Measurements from ENCODE around the gene TLE1.

The TLE1 gene

GRCh38 chr9:81656871-81657337, 32.4 kb downstream of the TLE1 start:
- Histone ChIP-seq H2AFZ (ENCODE audit: low read length) (no peak overlapping the region), H3K9me3 (ENCODE audit: insufficient read depth, low read depth, low read length) (no peaks in the 10 kb centered on the region), H4K20me1 (ENCODE audit: insufficient read depth, low read length, poor library complexity, severe bottlenecking) (no peaks in the 10 kb centered on the region), H3F3A (ENCODE audit: low read depth) (no peaks in the 10 kb centered on the region), H3K79me2 (ENCODE audit: insufficient read depth, low read length) (peaks cover 10% of the 10 kb centered on the region), H3K9ac (ENCODE audit: low read depth, low read length, poor library complexity, severe bottlenecking) (no peak overlapping the region), H3K27me3 (ENCODE audit: insufficient read depth, low read length, poor library complexity, severe bottlenecking) (no peaks in the 10 kb centered on the region), H3K9me2 (replicated peaks; ENCODE audit: low read depth, low read length) (no peaks in the 10 kb centered on the region), H3K4me1 (ENCODE audit: insufficient read depth, low read length, poor library complexity, severe bottlenecking) (no peaks in the 10 kb centered on the region), H3K36me3 (ENCODE audit: insufficient read depth, low read length) (peaks cover 4% of the 10 kb centered on the region; the same call in 1 of the 2 replicates), H3K4me3 (ENCODE audit: low read length, poor library complexity, severe bottlenecking) (no peak overlapping the region), H3K4me2 (ENCODE audit: low read depth, low read length, poor library complexity, severe bottlenecking) (no peak overlapping the region)
- no peak for TF ChIP-seq CTCF (conservative IDR thresholded peaks at IDR 0.05; ENCODE audit: low read length)
- TF ChIP-seq EZH2phosphoT487 (IDR thresholded peaks at IDR 0.05; ENCODE audit: borderline replicate concordance), result no peak

- Histone ChIP-seq H2AFZ (ENCODE audit: low read length) (no peak overlapping the region), H3K27me3 (ENCODE audit: insufficient read depth, low read length, poor library complexity, severe bottlenecking) (no peaks in the 10 kb centered on the region), H3K4me2 (ENCODE audit: low read depth, low read length, poor library complexity, severe bottlenecking) (no peak overlapping the region), H3F3A (ENCODE audit: low read depth) (no peaks in the 10 kb centered on the region), H3K9me3 (ENCODE audit: insufficient read depth, low read depth, low read length) (no peaks in the 10 kb centered on the region), H3K4me1 (ENCODE audit: insufficient read depth, low read length, poor library complexity, severe bottlenecking) (no peaks in the 10 kb centered on the region), H4K20me1 (ENCODE audit: insufficient read depth, low read length, poor library complexity, severe bottlenecking) (no peaks in the 10 kb centered on the region), H3K79me2 (ENCODE audit: insufficient read depth, low read length) (peaks cover 10% of the 10 kb centered on the region), H3K9ac (ENCODE audit: low read depth, low read length, poor library complexity, severe bottlenecking) (no peak overlapping the region), H3K36me3 (ENCODE audit: insufficient read depth, low read length) (peaks cover 8% of the 10 kb centered on the region; the same call in 1 of the 2 replicates), H3K4me3 (ENCODE audit: low read length, poor library complexity, severe bottlenecking) (no peak overlapping the region), H3K9me2 (replicated peaks; ENCODE audit: low read depth, low read length) (no peaks in the 10 kb centered on the region)
- TF ChIP-seq EZH2phosphoT487 (IDR thresholded peaks at IDR 0.05; ENCODE audit: borderline replicate concordance), result no peak
- no peak for TF ChIP-seq CTCF (conservative IDR thresholded peaks at IDR 0.05; ENCODE audit: low read length)
Measured at GRCh38 chr9:81656004-81656403, 33.3 kb downstream of the TLE1 start.

- Histone ChIP-seq H3K9me2 (replicated peaks; ENCODE audit: low read depth, low read length) (no peaks in the 10 kb centered on the region), H2AFZ (ENCODE audit: low read length) (no peak overlapping the region), H3K9me3 (ENCODE audit: insufficient read depth, low read depth, low read length) (no peaks in the 10 kb centered on the region), H4K20me1 (ENCODE audit: insufficient read depth, low read length, poor library complexity, severe bottlenecking) (no peaks in the 10 kb centered on the region), H3K79me2 (ENCODE audit: insufficient read depth, low read length) (peaks cover 10% of the 10 kb centered on the region), H3K36me3 (ENCODE audit: insufficient read depth, low read length) (peaks cover 21% of the 10 kb centered on the region; the same call in 1 of the 2 replicates), H3K9ac (ENCODE audit: low read depth, low read length, poor library complexity, severe bottlenecking) (no peak overlapping the region), H3K4me3 (ENCODE audit: low read length, poor library complexity, severe bottlenecking) (no peak overlapping the region), H3K4me2 (ENCODE audit: low read depth, low read length, poor library complexity, severe bottlenecking) (no peak overlapping the region), H3K4me1 (ENCODE audit: insufficient read depth, low read length, poor library complexity, severe bottlenecking) (no peaks in the 10 kb centered on the region), H3K27me3 (ENCODE audit: insufficient read depth, low read length, poor library complexity, severe bottlenecking) (no peaks in the 10 kb centered on the region), H3F3A (ENCODE audit: low read depth) (no peaks in the 10 kb centered on the region)
- no peak for TF ChIP-seq CTCF (conservative IDR thresholded peaks at IDR 0.05; ENCODE audit: low read length)
- no peak for TF ChIP-seq EZH2phosphoT487 (IDR thresholded peaks at IDR 0.05; ENCODE audit: borderline replicate concordance)
Measured at GRCh38 chr9:81653240-81653639, 36.1 kb downstream of the TLE1 start.

Measured in Loucy (cell line).